IMR-90 (cell line): ENCODE data around the gene CCL27. TPM values are rescaled to one million over a fixed set of nuclear protein-coding genes. Genes with fewer than 3 reads are reported as not detected.

Source experiments
- ATAC-seq: fragments of 200-7000 bp; cut with Tn5 transposase; 2 replicates; pipeline ENCODE4 v1.9.1; 2020; ENCODE audit warnings: low read depth, mild to moderate bottlenecking, moderate library complexity
- BruUV-seq: library from RNA; stranded (reverse); fragments of 400-500 nt; replicated peaks from 2 replicates; lab custom pipeline; 2021; lab: Mats Ljungman, UMichigan
- CTCF ChIA-PET: fragments of 300-600 bp; formaldehyde crosslinking; extraction: SDS; loops from one replicate; lab custom pipeline; 2021; ENCODE audit warnings: antibody characterized with exemption; lab: Yijun Ruan, JAX
- POLR2A ChIA-PET: fragments of 300-600 bp; sonication (Branson Sonifier 250); formaldehyde crosslinking; loops from one replicate; lab custom pipeline; 2022; ENCODE audit warnings: antibody characterized with exemption; ENCODE audit not compliant: unreplicated experiment; lab: Charles Lee
- DNase-seq: peaks from one replicate; pipeline ENCODE4 v3.0.0; 2013
- H2AFZ ChIP-seq: replicated peaks from 2 replicates; pipeline ENCODE3; 2013; ENCODE audit warnings: low read length, mild to moderate bottlenecking; ENCODE audit not compliant: poor library complexity
- H2AK5ac ChIP-seq: 2 replicates; pipeline ENCODE4 v1.6.1; 2013; ENCODE audit warnings: low read depth, low read length, inconsistent platforms
- H2AK9ac ChIP-seq: replicated peaks from 2 replicates; pipeline ENCODE3; 2013; ENCODE audit warnings: mild to moderate bottlenecking, low read depth, low read length, moderate library complexity; ENCODE audit not compliant: poor library complexity
- H2BK120ac ChIP-seq: 2 replicates; pipeline ENCODE4 v1.6.1; 2013; ENCODE audit warnings: low read depth, low read length, inconsistent platforms
- H2BK15ac ChIP-seq: 3 replicates; pipeline ENCODE4 v1.6.1; 2013; ENCODE audit warnings: low read depth, low read length, inconsistent platforms
- H2BK20ac ChIP-seq: 2 replicates; pipeline ENCODE4 v1.6.1; 2013; ENCODE audit warnings: low read depth, mild to moderate bottlenecking, inconsistent platforms, low read length, moderate library complexity
- H2BK5ac ChIP-seq: 2 replicates; pipeline ENCODE4 v1.6.1; 2013; ENCODE audit warnings: mild to moderate bottlenecking, low read depth, low read length, inconsistent platforms; ENCODE audit not compliant: poor library complexity, severe bottlenecking
- H3K14ac ChIP-seq: replicated peaks from 2 replicates; pipeline ENCODE4 v1.6.1; 2013; ENCODE audit warnings: low read depth, low read length, inconsistent platforms
- H3K18ac ChIP-seq: 2 replicates; pipeline ENCODE4 v1.6.1; 2013; ENCODE audit warnings: low read depth, low read length, control low read depth
- H3K23ac ChIP-seq: 2 replicates; pipeline ENCODE4 v1.6.1; 2013; ENCODE audit warnings: low read depth, low read length, inconsistent platforms
- H3K27ac ChIP-seq: 2 replicates; pipeline ENCODE4 v1.5.1; 2013; ENCODE audit warnings: mild to moderate bottlenecking, control low read depth, low read length; ENCODE audit not compliant: insufficient read depth
- H3K27me3 ChIP-seq: 2 replicates; pipeline ENCODE4 v1.6.1; 2013; ENCODE audit warnings: low read length; ENCODE audit not compliant: control insufficient read depth, insufficient read depth
- H3K36me3 ChIP-seq: 2 replicates; pipeline ENCODE4 v1.6.1; 2013; ENCODE audit warnings: low read length, mixed read lengths; ENCODE audit not compliant: control insufficient read depth, insufficient read depth
- H3K4ac ChIP-seq: 2 replicates; pipeline ENCODE4 v1.6.1; 2013; ENCODE audit warnings: low read depth, low read length, inconsistent platforms
- H3K4me1 ChIP-seq: 2 replicates; pipeline ENCODE4 v1.6.1; 2013; ENCODE audit warnings: low read length, mixed read lengths; ENCODE audit not compliant: control insufficient read depth, insufficient read depth
- H3K4me2 ChIP-seq: 2 replicates; pipeline ENCODE4 v1.6.1; 2013; ENCODE audit warnings: low read depth, mild to moderate bottlenecking, control low read depth, low read length, moderate library complexity
- H3K4me3 ChIP-seq: 2 replicates; pipeline ENCODE4 v1.5.1; 2013; ENCODE audit warnings: low read depth, mild to moderate bottlenecking, control low read depth, low read length, moderate library complexity; ENCODE audit not compliant: insufficient read depth
- H3K56ac ChIP-seq: 2 replicates; pipeline ENCODE4 v1.6.1; 2013; ENCODE audit warnings: low read length, inconsistent platforms; ENCODE audit not compliant: insufficient read depth; ENCODE audit errors: extremely low read depth
- H3K79me1 ChIP-seq, 2 experiments: 2 replicates each; pipeline ENCODE4 v1.6.1; 2013; ENCODE audit warnings: low read length in 2 of 2, inconsistent platforms in 1 of 2, low read depth in 1 of 2
- H3K9ac ChIP-seq: 2 replicates; pipeline ENCODE4 v1.6.1; 2013; ENCODE audit warnings: low read depth, low read length, control low read depth
- H3K9me1 ChIP-seq: 2 replicates; pipeline ENCODE4 v1.6.1; 2013; ENCODE audit warnings: low read length, inconsistent platforms; ENCODE audit not compliant: insufficient read depth
- H3K9me3 ChIP-seq: 2 replicates; pipeline ENCODE4 v1.6.1; 2013; ENCODE audit warnings: low read length; ENCODE audit not compliant: control insufficient read depth, insufficient read depth
- H4K20me1 ChIP-seq: 2 replicates; pipeline ENCODE4 v1.6.1; 2013; ENCODE audit warnings: low read length, inconsistent platforms; ENCODE audit not compliant: insufficient read depth
- H4K5ac ChIP-seq: 2 replicates; pipeline ENCODE4 v1.6.1; 2013; ENCODE audit warnings: mild to moderate bottlenecking, low read depth, low read length, control low read depth
- H4K8ac ChIP-seq, 2 experiments: 2 replicates each; pipeline ENCODE4 v1.6.1; 2013; ENCODE audit warnings: low read depth in 2 of 2, low read length in 2 of 2, control low read depth in 1 of 2, inconsistent platforms in 1 of 2
- H4K91ac ChIP-seq: 2 replicates; pipeline ENCODE4 v1.6.1; 2013; ENCODE audit warnings: low read depth, low read length, inconsistent platforms; ENCODE audit not compliant: insufficient read depth
- BHLHE40 ChIP-seq: fragments of 150-350 bp; IDR thresholded peaks from 2 replicates; pipeline ENCODE4 v1.6.1; 2016; ENCODE audit warnings: mild to moderate bottlenecking, low read depth, low read length
- CEBPB ChIP-seq: IDR thresholded peaks from 2 replicates; pipeline ENCODE4 v1.6.1; 2012; ENCODE audit warnings: low read depth, low read length, improper control_type of control experiment
- CHD1 ChIP-seq: IDR thresholded peaks from 2 replicates; pipeline ENCODE4 v1.6.1; 2012; ENCODE audit warnings: low read depth, low read length, improper control_type of control experiment
- CTCF ChIP-seq: conservative IDR thresholded peaks from 2 replicates; pipeline ENCODE4 v1.5.1; 2012; ENCODE audit warnings: mild to moderate bottlenecking, low read depth, low read length, improper control_type of control experiment
- ELK1 ChIP-seq: fragments of 150-350 bp; IDR thresholded peaks from 2 replicates; pipeline ENCODE4 v1.6.1; 2016; ENCODE audit warnings: low read depth, mild to moderate bottlenecking, low read length, moderate library complexity, borderline replicate concordance
- FOS ChIP-seq: fragments of 150-350 bp; IDR thresholded peaks from 2 replicates; pipeline ENCODE4 v1.6.1; 2016; ENCODE audit warnings: low read depth, low read length
- MAFK ChIP-seq: IDR thresholded peaks from 2 replicates; pipeline ENCODE4 v1.6.1; 2012; ENCODE audit warnings: low read depth, low read length, improper control_type of control experiment
- MXI1 ChIP-seq: IDR thresholded peaks from 2 replicates; pipeline ENCODE4 v1.6.1; 2012; ENCODE audit warnings: low read depth, mild to moderate bottlenecking, low read length, moderate library complexity, borderline replicate concordance
- RAD21 ChIP-seq: IDR thresholded peaks from 2 replicates; pipeline ENCODE4 v1.6.1; 2012; ENCODE audit warnings: low read length, improper control_type of control experiment
- RCOR1 ChIP-seq: IDR thresholded peaks from 2 replicates; pipeline ENCODE4 v1.6.1; 2012; ENCODE audit warnings: mild to moderate bottlenecking, low read length, improper control_type of control experiment; ENCODE audit not compliant: insufficient replicate concordance
- USF2 ChIP-seq: fragments of 150-350 bp; IDR thresholded peaks from 2 replicates; pipeline ENCODE4 v1.6.1; 2017; ENCODE audit warnings: mild to moderate bottlenecking, antibody characterized with exemption, low read length, low read depth
- WGBS, 2 experiments: methylation state at CpG; one replicate each; pipeline versions ENCODE4 v1.1.5 to v1.1.7; 2013; ENCODE audit warnings: missing lambda C conversion rate in 2 of 2; ENCODE audit not compliant: insufficient read length in 1 of 2; ENCODE audit errors: extremely low coverage in 2 of 2; 5-methylcytosine and 5-hydroxymethylcytosine counted together
- dilution Hi-C: fragments of 300-500 bp; cut with HindIII; formaldehyde crosslinking; loops from one replicate; pipeline ENCODE4 v1.14.3; 2018; ENCODE audit warnings: low sequenced_read_pairs; ENCODE audit not compliant: unreplicated experiment
- in situ Hi-C: fragments of 300-500 bp; cut with MboI; formaldehyde crosslinking; loops from 3 replicates; pipeline ENCODE4 v1.14.3; 2019; ENCODE audit warnings: low sequenced_read_pairs, inconsistent platforms, mixed read lengths
- intact Hi-C: fragments of 100-400 bp; cut with micrococcal nuclease; formaldehyde crosslinking; loops from 2 replicates; pipeline ENCODE4 v1.10.0; 2022
- polyA plus RNA-seq, 3 experiments: library from polyadenylated mRNA; depleted of rRNA; stranded (reverse); fragments of >200 nt; gene quantifications; 2 replicates each; pipeline ENCODE4 v1.2.3, GENCODE V29; 2012; ENCODE audit warnings: low replicate concordance in 1 of 3
- total RNA-seq: library from RNA; depleted of rRNA; stranded (reverse); fragments of >200 nt; gene quantifications from 2 replicates; pipeline ENCODE4 v1.2.3, GENCODE V29; 2012

CCL27 gene
- total and polyA plus RNA-seq, 2 of the 4 experiments (the other 2 are of a cell fraction): 0.18 to 0.26 TPM

GRCh38 chr9:34686732-34687131, 24.3 kb upstream of the CCL27 start:
- Histone ChIP-seq H3K56ac (no peak overlapping the region), H2BK120ac (no peak overlapping the region), H3K79me1 (no peaks in the 10 kb centered on the region), H4K8ac (no peak overlapping the region), H3K18ac (no peak overlapping the region), H2AFZ (no peak overlapping the region), H3K4ac (no peak overlapping the region), H2AK9ac (no peak overlapping the region), H3K4me1 (no peaks in the 10 kb centered on the region; the same call in 1 of the 2 replicates), H3K4me2 (no peak overlapping the region), H3K9ac (no peak overlapping the region), H2BK15ac (no peak overlapping the region), H3K4me3 (no peak overlapping the region), H3K14ac (no peak overlapping the region), H3K23ac (no peak overlapping the region), H3K27ac (no peak overlapping the region), H2AK5ac (no peak overlapping the region), H3K27me3 (no peaks in the 10 kb centered on the region), H3K9me1 (peaks cover 11% of the 10 kb centered on the region; the same call in 1 of the 2 replicates), H4K91ac (no peak overlapping the region), H2BK5ac (no peak overlapping the region), H2BK20ac (no peak overlapping the region), H4K5ac (no peak overlapping the region), H4K20me1 (no peaks in the 10 kb centered on the region; the same call in 1 of the 2 replicates), H3K36me3 (no peaks in the 10 kb centered on the region), H3K9me3 (no peaks in the 10 kb centered on the region)
- CTCF ChIA-PET: no interaction called here
- no peak for ATAC-seq
- dilution Hi-C loops (no loop called here), intact Hi-C loops (no loop called here), in situ Hi-C loops (no loop called here)
- WGBS, 2 experiments: no CpG with 5 or more reads among the region's 1 CpG
- BruUV-seq: no TSS peak
- TF ChIP-seq RCOR1 (no peak), MAFK (no peak), CTCF (no peak), BHLHE40 (no peak), CHD1 (no peak), ELK1 (no peak), FOS (no peak), USF2 (no peak), RAD21 (no peak), CEBPB (no peak), MXI1 (no peak)
- no peak for DNase-seq
- POLR2A ChIA-PET: no interaction called here
